ENCODE data around the gene MMP24. TPM values are rescaled to one million over a fixed set of nuclear protein-coding genes. Genes with fewer than 3 reads are reported as not detected.

Gene MMP24
- total RNA-seq, 4 donors from 2014 or later, result 0.51 to 2.6 (median 2.0) TPM

DNA sequence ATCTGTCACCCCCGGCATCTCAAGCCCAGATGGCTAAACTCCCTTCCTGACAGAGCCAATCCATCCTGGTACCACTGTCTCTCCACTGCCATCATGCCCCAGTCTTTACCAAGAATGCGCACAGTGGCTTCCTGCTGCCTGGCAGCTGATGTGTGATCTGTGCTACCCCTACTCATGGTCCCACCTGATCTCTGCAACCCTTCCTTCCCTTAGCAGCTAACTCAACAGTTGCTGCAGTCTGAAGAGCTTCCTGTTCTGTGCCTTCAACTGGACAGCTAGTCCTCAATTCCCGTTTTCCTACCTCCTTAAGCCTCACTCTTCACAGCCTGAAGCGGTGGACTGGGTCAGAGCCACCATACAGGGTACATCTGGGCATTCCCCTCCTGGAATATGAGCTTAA is 73.3 kb downstream of the MMP24 start:
- H3K27me3 ChIP-seq, result no peaks in the 10 kb centered on the region
- no peaks in the 10 kb centered on the region for H3K36me3 ChIP-seq
- intact Hi-C loops (cut with DNase I; ENCODE audit: low total_unique reads), result loop anchor here (5.0 kb wide), 1 partner anchor 143 kb away; no protein-coding TSS in a partner anchor
- TF ChIP-seq, protein P1, sequence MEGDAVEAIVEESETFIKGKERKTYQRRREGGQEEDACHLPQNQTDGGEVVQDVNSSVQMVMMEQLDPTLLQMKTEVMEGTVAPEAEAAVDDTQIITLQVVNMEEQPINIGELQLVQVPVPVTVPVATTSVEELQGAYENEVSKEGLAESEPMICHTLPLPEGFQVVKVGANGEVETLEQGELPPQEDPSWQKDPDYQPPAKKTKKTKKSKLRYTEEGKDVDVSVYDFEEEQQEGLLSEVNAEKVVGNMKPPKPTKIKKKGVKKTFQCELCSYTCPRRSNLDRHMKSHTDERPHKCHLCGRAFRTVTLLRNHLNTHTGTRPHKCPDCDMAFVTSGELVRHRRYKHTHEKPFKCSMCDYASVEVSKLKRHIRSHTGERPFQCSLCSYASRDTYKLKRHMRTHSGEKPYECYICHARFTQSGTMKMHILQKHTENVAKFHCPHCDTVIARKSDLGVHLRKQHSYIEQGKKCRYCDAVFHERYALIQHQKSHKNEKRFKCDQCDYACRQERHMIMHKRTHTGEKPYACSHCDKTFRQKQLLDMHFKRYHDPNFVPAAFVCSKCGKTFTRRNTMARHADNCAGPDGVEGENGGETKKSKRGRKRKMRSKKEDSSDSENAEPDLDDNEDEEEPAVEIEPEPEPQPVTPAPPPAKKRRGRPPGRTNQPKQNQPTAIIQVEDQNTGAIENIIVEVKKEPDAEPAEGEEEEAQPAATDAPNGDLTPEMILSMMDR (IDR thresholded peaks at IDR 0.05), result no peak
- TF ChIP-seq POLR2A (IDR thresholded peaks at IDR 0.05), result no peak
- no peak for DNase-seq
- no peak overlapping the region for H3K27ac ChIP-seq
- no peaks in the 10 kb centered on the region for H3K9me3 ChIP-seq
- no peaks in the 10 kb centered on the region for H3K4me1 ChIP-seq
- no peak overlapping the region for H3K4me3 ChIP-seq

DNA sequence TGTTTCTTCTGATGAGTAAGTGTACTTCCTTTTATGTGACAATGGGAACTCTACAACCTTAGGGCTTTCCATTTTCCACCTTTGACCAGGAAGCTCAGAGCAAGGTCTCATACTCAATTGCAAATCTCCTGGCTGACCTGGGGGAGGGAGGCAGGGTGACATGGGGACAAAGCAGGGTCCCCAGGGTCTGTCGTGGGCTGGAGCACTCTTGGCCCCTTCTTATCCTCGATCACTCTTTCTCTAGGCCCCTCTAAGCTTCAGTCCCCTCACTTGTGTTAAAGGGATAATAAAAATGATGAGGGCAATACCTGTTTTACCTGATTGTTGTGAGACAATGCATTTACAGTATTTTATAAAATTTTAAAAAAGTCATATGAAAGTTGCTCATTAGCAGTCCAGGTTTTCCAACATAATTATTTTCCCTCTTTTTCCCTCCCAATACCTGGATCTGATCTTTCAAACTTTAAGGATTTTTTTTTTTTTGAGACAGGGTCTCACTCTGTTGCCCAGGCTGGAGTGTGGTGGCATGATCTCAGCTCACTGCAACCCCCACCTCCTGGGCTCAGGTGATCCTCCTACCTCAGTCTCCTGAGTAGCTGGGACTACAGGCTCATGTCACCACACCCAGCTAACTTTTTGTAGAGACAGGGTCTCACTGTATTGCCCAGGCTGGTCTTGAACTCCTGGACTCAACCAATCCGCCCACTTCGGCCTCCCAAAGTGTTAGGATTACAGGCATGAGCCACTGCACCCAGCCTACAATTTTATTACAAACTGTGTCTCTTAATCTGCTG is 74.2 kb downstream of the MMP24 start:
- H3K4me1 ChIP-seq, result no peaks in the 10 kb centered on the region
- no peak overlapping the region for H3K4me3 ChIP-seq
- intact Hi-C loops (cut with DNase I; ENCODE audit: low total_unique reads), result loop anchor here (5.0 kb wide), 1 partner anchor 142 kb away; no protein-coding TSS in a partner anchor
- H3K27me3 ChIP-seq, result no peaks in the 10 kb centered on the region
- no peak for DNase-seq
- no peak for TF ChIP-seq POLR2A (IDR thresholded peaks at IDR 0.05)
- H3K9me3 ChIP-seq, result no peaks in the 10 kb centered on the region
- no peak overlapping the region for H3K27ac ChIP-seq
- H3K36me3 ChIP-seq, result no peaks in the 10 kb centered on the region

DNA sequence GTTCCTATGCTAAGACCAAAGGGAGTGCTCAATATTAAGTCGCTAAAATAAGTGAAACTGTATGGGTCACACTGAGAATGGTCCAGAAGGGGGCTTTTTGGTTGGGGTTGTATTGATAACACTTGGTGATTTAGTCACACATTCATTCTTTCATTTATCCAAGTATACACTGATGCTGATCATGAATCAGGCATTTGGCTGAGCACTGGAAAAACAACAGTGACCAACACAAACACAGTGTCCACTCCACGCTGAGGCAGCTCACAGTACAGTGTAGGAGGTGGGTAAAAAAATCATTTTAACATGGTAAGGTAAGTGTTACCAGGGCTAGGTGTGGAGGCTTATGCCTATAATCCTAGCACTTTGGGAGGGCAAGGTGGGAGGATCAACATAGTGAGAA is 74.9 kb downstream of the MMP24 start:
- H3K9me3 ChIP-seq, result no peaks in the 10 kb centered on the region
- no peak overlapping the region for H3K4me3 ChIP-seq
- no peaks in the 10 kb centered on the region for H3K4me1 ChIP-seq
- intact Hi-C loops (cut with DNase I; ENCODE audit: low total_unique reads), result loop anchor here (5.0 kb wide), 1 partner anchor 141 kb away; no protein-coding TSS in a partner anchor
- no peak for DNase-seq
- H3K27ac ChIP-seq, result no peak overlapping the region
- H3K27me3 ChIP-seq, result no peaks in the 10 kb centered on the region
- TF ChIP-seq, protein P1 (IDR thresholded peaks at IDR 0.05), result no peak
- TF ChIP-seq POLR2A (IDR thresholded peaks at IDR 0.05), result no peak
- H3K36me3 ChIP-seq, result no peaks in the 10 kb centered on the region

DNA sequence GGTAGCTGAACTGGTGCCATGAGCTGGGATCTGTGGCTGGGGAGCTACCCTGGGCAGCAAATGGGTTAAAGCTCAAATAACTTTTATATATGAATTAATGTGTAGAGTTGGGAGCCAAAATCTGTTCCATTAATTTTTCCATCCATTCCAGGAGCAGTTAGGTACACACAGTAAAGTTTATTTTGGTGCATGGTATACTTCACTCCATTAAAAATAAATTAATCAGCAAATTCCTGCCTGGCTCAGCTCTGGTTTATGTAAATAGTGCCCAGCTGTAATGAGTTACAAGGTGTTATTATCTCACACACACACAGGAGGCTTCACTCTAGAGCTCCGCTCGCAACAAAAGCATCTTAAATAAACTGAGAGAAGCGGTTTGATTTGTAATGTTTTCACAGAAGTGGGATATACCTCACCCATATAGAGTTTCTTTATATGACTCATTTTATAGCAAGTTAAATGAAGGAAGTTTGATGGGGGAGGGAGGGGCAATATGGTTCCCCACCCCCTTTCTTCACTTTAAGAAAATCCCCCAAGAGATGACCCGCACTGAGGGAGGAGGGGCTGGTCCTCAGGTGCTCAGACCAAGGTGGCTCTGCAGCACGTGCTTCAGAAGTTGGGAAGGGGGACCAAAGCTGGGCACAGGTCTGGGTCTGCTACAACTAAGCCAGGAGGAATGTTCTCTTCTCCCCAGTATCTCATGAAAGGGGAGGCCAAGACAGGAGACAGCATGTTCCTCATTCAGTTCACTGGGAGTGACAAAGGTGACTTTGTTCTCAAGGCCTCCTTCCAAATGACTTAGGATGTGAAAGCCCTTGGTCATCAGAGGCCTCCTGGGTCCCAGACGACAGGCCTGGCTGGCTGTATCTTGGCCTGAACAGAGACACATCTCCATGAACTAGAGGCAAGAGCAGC is 76.2 kb downstream of the MMP24 start:
- intact Hi-C loops (cut with DNase I; ENCODE audit: low total_unique reads), result loop anchor here (5.0 kb wide), 1 partner anchor 140 kb away; no protein-coding TSS in a partner anchor
- Histone ChIP-seq H3K36me3 (no peaks in the 10 kb centered on the region), H3K4me1 (no peaks in the 10 kb centered on the region), H3K27ac (no peak overlapping the region), H3K27me3 (no peaks in the 10 kb centered on the region), H3K4me3 (no peak overlapping the region), H3K9me3 (no peaks in the 10 kb centered on the region)
- TF ChIP-seq, protein P1 (IDR thresholded peaks at IDR 0.05), result no peak
- no peak for TF ChIP-seq POLR2A (IDR thresholded peaks at IDR 0.05)
- DNase-seq, result no peak

DNA sequence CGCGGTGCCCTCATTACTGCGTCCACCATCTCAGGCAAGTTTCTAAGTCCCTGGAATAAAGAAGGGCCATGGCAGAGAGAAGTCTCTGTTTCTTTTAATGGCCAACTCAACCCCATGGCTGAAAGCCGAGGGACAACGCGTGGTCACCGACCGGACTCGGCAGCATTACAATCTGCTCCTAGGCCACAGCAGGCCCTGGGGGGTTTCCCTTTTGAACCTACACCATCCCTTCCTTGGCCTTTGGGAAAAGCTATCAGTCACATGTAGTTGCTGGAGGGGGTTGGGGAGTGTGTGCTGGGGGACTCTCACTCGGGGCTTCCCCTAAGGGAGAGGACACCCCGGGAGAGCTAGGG is 76.9 kb downstream of the MMP24 start:
- Histone ChIP-seq H3K4me1 (peaks cover 0 to 3% of the 10 kb centered on the region in 2 donors), H3K4me3 (no peak overlapping the region), H3K9me3 (no peaks in the 10 kb centered on the region), H3K27me3 (no peaks in the 10 kb centered on the region), H3K36me3 (no peaks in the 10 kb centered on the region), H3K27ac (no peak overlapping the region)
- TF ChIP-seq, protein P1 (IDR thresholded peaks at IDR 0.05), result no peak
- no peak for TF ChIP-seq POLR2A (IDR thresholded peaks at IDR 0.05)
- no peak for DNase-seq
- intact Hi-C loops (cut with DNase I; ENCODE audit: low total_unique reads), result loop anchor here (5.0 kb wide), 1 partner anchor 139 kb away; no protein-coding TSS in a partner anchor

Data from uterus (tissue), 4 donors.